K562 (cell line): ENCODE data around the gene SMG6. TPM values are rescaled to one million over a fixed set of nuclear protein-coding genes. Genes with fewer than 3 reads are reported as not detected.

Source experiments
- ATAC-seq: fragments of 200-7000 bp; cut with Tn5 transposase; 3 replicates; pipeline ENCODE4 v1.9.1; 2020; ENCODE audit warnings: moderate library complexity
- BruUV-seq: library from RNA; stranded (reverse); fragments of 400-500 nt; replicated peaks from 2 replicates; lab custom pipeline; 2021; lab: Mats Ljungman, UMichigan
- CTCF ChIA-PET: fragments of 300-600 bp; formaldehyde crosslinking; extraction: SDS; loops from one replicate; lab custom pipeline; 2021; ENCODE audit warnings: low intra/inter-chr PET ratio; lab: Yijun Ruan, JAX
- POLR2A ChIA-PET: fragments of 300-600, 350-650 bp; sonication (Branson Sonifier 250); formaldehyde crosslinking; extraction: SDS; loops from one replicate; lab custom pipeline; 2021; ENCODE audit warnings: antibody characterized with exemption, inconsistent platforms; lab: Yijun Ruan, JAX
- DNase-seq, 4 experiments: peaks; one replicate each; pipeline versions ENCODE4 v3.0.0 to v3.0.0-alpha.2; 2011 to 2018; ENCODE audit warnings: low spot score in 3 of 4, mixed read lengths in 3 of 4; ENCODE audit errors: extremely low read depth in 1 of 4
- FAIRE-seq: peaks from 2 replicates; lab custom pipeline; 2011; peaks lifted over from hg19 to GRCh38; lab: Jason Lieb, UNC
- H2AFZ ChIP-seq: 2 replicates; pipeline ENCODE4 v1.6.0; 2011; ENCODE audit warnings: low read depth, low read length, control low read depth, inconsistent platforms
- H3K27ac ChIP-seq: fragments of 200-600 bp; 3 replicates; pipeline ENCODE4 v1.8.0; 2011; ENCODE audit warnings: low read depth, mild to moderate bottlenecking, control low read depth, inconsistent platforms, low read length, moderate library complexity, mixed read lengths; ENCODE audit errors: extremely low read depth
- H3K27me3 ChIP-seq, 2 experiments: fragments of 300-600 bp in 1 of 2; 2 replicates in 1 of 2; 3 replicates in 1 of 2; pipeline versions ENCODE4 v1.6.0 to v1.8.0; 2011; ENCODE audit warnings: inconsistent platforms in 2 of 2, low read length in 2 of 2, mild to moderate bottlenecking in 1 of 2, mixed read lengths in 1 of 2, moderate library complexity in 1 of 2; ENCODE audit not compliant: control insufficient read depth in 2 of 2, insufficient read depth in 2 of 2
- H3K36me3 ChIP-seq: fragments of 300-600 bp; 3 replicates; pipeline ENCODE4 v1.8.0; 2011; ENCODE audit warnings: mild to moderate bottlenecking, low read length, inconsistent platforms; ENCODE audit not compliant: control insufficient read depth, insufficient read depth
- H3K4me1 ChIP-seq, 2 experiments: fragments of 200-600 bp in 1 of 2; replicated peaks in 1 of 2; 2 replicates in 1 of 2; 3 replicates in 1 of 2; pipeline versions ENCODE4 v1.5.1 to v1.8.0; 2011; ENCODE audit warnings: inconsistent platforms in 2 of 2, low read length in 2 of 2, mild to moderate bottlenecking in 1 of 2, mixed read lengths in 1 of 2, moderate library complexity in 1 of 2; ENCODE audit not compliant: control insufficient read depth in 2 of 2, insufficient read depth in 2 of 2
- H3K4me2 ChIP-seq: 2 replicates; pipeline ENCODE4 v1.6.1; 2011; ENCODE audit warnings: low read length, control low read depth, inconsistent platforms, mixed read lengths; ENCODE audit not compliant: insufficient read depth
- H3K4me3 ChIP-seq: fragments of 200-600 bp; sonication (generic), shearing (Covaris generic); 2 replicates; pipeline ENCODE4 v1.5.1; 2016; ENCODE audit warnings: control low read depth, inconsistent platforms
- H3K79me2 ChIP-seq: fragments of 200-600 bp; 3 replicates; pipeline ENCODE4 v1.8.0; 2011; ENCODE audit warnings: low read length, inconsistent platforms; ENCODE audit not compliant: control insufficient read depth, insufficient read depth
- H3K9ac ChIP-seq, 2 experiments: 2 replicates each; pipeline versions ENCODE4 v1.6.0 to v1.6.1; 2011; ENCODE audit warnings: low read depth in 2 of 2, low read length in 2 of 2, control low read depth in 1 of 2, inconsistent platforms in 1 of 2, mild to moderate bottlenecking in 1 of 2, mixed read lengths in 1 of 2; ENCODE audit not compliant: insufficient read depth in 1 of 2
- H3K9me1 ChIP-seq: one replicate; pipeline ENCODE4 v1.6.0; 2011; ENCODE audit warnings: inconsistent platforms, mild to moderate bottlenecking, low read length, moderate library complexity; ENCODE audit not compliant: control insufficient read depth, insufficient read depth
- H3K9me3 ChIP-seq: replicated peaks from 2 replicates; pipeline ENCODE4 v1.5.1; 2011; ENCODE audit warnings: low read depth, low read length, inconsistent platforms; ENCODE audit not compliant: control insufficient read depth, insufficient read depth
- H4K20me1 ChIP-seq: replicated peaks from 2 replicates; pipeline ENCODE4 v1.6.1; 2011; ENCODE audit warnings: low read length, inconsistent platforms, mixed read lengths; ENCODE audit not compliant: control insufficient read depth, insufficient read depth
- ATF7 ChIP-seq: fragments of 450-650 bp; IDR thresholded peaks from 2 replicates; pipeline ENCODE4 v1.7.1; 2014; ENCODE audit warnings: mild to moderate bottlenecking, moderate library complexity
- TEAD1 ChIP-seq, 2 experiments: fragments of 450-650 bp in 1 of 2; sonication (generic) in 1 of 2; formaldehyde crosslinking; IDR thresholded peaks; 2 replicates each; pipeline versions ENCODE4 v1.4.0 to v1.8.0; 2020 to 2022; ENCODE audit warnings: mild to moderate bottlenecking in 2 of 2, missing genetic modification reagents in 1 of 2
- ZNF253 ChIP-seq: fragments of 250-450 bp; sonication (Bioruptor Pico); conservative IDR thresholded peaks from 2 replicates; pipeline ENCODE4 v1.6.1; 2021; ENCODE audit warnings: mild to moderate bottlenecking
- ZNF79 ChIP-seq: fragments of 250-450 bp; sonication (Bioruptor Pico); IDR thresholded peaks from 2 replicates; pipeline ENCODE4 v1.4.0; 2020; ENCODE audit warnings: low read depth, mild to moderate bottlenecking, moderate library complexity
- WGBS: fragments of 100-300 bp; shearing (Covaris generic); methylation state at CpG from one replicate; pipeline ENCODE4 v1.1.6; 2016; ENCODE audit warnings: low coverage, mixed read lengths; ENCODE audit not compliant: insufficient coverage; ENCODE audit errors: missing lambda C conversion rate; 5-methylcytosine and 5-hydroxymethylcytosine counted together
- in situ Hi-C: fragments of 300-500 bp; cut with MboI; formaldehyde crosslinking; loops from 4 replicates; pipeline ENCODE4 v1.15.0; 2018; ENCODE audit warnings: inconsistent platforms, mixed read lengths
- intact Hi-C: fragments of 100-400 bp; cut with micrococcal nuclease; formaldehyde crosslinking; loops from 2 replicates; pipeline ENCODE4 v1.14.2; 2022
- polyA plus RNA-seq, 8 experiments: library from polyadenylated mRNA; depleted of rRNA in 4 of 8; stranded (reverse) in 5 of 8; unstranded in 3 of 8; fragments of >200 nt; fragmentation: Nextera tagmentation in 2 of 8; fragmentation: Illumina TruSeq in 1 of 8; extraction: Ambion mirVana in 2 of 8; extraction: Trizol in 1 of 8; gene quantifications; 2 replicates each; pipeline versions ENCODE4 v1.2.1 to v1.2.3, GENCODE V29; 2011 to 2014; ENCODE audit warnings: inconsistent platforms in 1 of 8, missing spikeins in 1 of 8
- total RNA-seq, 7 experiments: library from RNA; depleted of rRNA in 6 of 7; stranded (reverse); fragments of >200 nt in 6 of 7; fragmentation: Illumina TruSeq in 2 of 7; extraction: Trizol in 2 of 7; gene quantifications; 2 replicates each; pipeline versions ENCODE4 v1.2.1 to v1.2.3, GENCODE V29; 2011 to 2021; ENCODE audit warnings: low replicate concordance in 1 of 7
- TF ChIP-seq, protein P1 (sequence below): sonication (generic); formaldehyde crosslinking; IDR thresholded peaks from 2 replicates; pipeline ENCODE4 v1.8.0; 2022; ENCODE audit warnings: missing genetic modification reagents, mild to moderate bottlenecking, borderline replicate concordance
- TF ChIP-seq, protein P2 (sequence below): fragments of 250-450 bp; sonication (Bioruptor Pico); IDR thresholded peaks from 2 replicates; pipeline ENCODE4 v1.4.0; 2020; ENCODE audit warnings: mild to moderate bottlenecking, moderate library complexity

Gene SMG6
- total and polyA plus RNA-seq, 9 of the 15 experiments (the other 6 are each of a cell fraction or from before 2014, with no cell fraction given), result 0.44 to 13.9 (median 6.0) TPM

DNA sequence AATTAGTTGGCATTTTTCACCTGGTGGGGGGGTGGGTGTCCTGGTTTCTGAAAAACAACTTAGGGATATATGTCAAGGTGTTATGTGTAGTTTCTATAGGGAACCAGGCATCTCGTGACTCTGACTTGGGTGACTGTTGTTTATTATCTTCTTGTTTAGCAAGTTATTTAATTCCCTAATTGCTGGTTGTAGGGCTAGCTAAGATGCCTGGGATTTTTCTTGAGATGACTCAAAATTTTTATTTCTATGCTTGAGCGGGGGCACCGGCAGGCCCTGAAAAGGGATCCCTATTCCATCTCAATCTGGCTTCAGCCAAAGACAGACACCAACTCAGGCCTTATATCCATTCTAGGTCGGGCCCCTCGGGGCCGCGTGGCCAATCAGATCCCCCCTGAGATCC is 270.4 kb downstream of the SMG6 start:
- Histone ChIP-seq H3K27me3 (no peaks in the 10 kb centered on the region), H4K20me1 (0 out of 2 replicates have a peak, but pooled peaks cover 2% of the 10 kb centered on the region), H3K27ac (no peak overlapping the region), H3K9me3 (no peaks in the 10 kb centered on the region), H3K36me3 (peaks cover 26% of the 10 kb centered on the region; the same call in 2 of the 3 replicates), H3K9me1 (no peaks in the 10 kb centered on the region), H3K4me3 (no peak overlapping the region), H3K4me2 (no peak overlapping the region), H3K4me1 (peaks cover 5 to 17% of the 10 kb centered on the region in 2 experiments; a peak in 4 of 5 replicates), H3K79me2 (peaks cover 16% of the 10 kb centered on the region), H2AFZ (no peak overlapping the region), H3K9ac (no peak overlapping the region)
- DNase-seq, result no peak
- WGBS, result 79% methylated on average over 7 of the region's 7 CpGs
- ATAC-seq, result no peak
- ChIA-PET CTCF (no interaction called here), POLR2A (interaction anchor here (0.7 kb wide), 1 partner anchor 419 kb away, joined by 3 read pairs; no protein-coding TSS in a partner anchor)
- in situ Hi-C loops (loop anchor here (5.0 to 10.0 kb wide), 2 partner anchors 126 to 318 kb away; partner anchors contain the start of gene TLCD2), intact Hi-C loops (loop anchor here (5.0 kb wide), 1 partner anchor 316 kb away; no protein-coding TSS in a partner anchor)
- no TSS peak for BruUV-seq
- TF ChIP-seq TEAD1 (CRISPR knock-in tag; IDR thresholded peaks at IDR 0.05), result no peak
- TF ChIP-seq, protein P1, sequence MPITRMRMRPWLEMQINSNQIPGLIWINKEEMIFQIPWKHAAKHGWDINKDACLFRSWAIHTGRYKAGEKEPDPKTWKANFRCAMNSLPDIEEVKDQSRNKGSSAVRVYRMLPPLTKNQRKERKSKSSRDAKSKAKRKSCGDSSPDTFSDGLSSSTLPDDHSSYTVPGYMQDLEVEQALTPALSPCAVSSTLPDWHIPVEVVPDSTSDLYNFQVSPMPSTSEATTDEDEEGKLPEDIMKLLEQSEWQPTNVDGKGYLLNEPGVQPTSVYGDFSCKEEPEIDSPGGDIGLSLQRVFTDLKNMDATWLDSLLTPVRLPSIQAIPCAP (CRISPR knock-in tag), result no peak
- no peak for TF ChIP-seq ATF7
- no peak for TF ChIP-seq ZNF79 (CRISPR knock-in tag)
- TF ChIP-seq, protein P2, sequence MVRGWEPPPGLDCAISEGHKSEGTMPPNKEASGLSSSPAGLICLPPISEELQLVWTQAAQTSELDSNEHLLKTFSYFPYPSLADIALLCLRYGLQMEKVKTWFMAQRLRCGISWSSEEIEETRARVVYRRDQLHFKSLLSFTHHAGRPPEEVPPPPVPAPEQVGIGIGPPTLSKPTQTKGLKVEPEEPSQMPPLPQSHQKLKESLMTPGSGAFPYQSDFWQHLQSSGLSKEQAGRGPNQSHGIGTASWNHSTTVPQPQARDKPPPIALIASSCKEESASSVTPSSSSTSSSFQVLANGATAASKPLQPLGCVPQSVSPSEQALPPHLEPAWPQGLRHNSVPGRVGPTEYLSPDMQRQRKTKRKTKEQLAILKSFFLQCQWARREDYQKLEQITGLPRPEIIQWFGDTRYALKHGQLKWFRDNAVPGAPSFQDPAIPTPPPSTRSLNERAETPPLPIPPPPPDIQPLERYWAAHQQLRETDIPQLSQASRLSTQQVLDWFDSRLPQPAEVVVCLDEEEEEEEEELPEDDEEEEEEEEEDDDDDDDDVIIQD (CRISPR knock-in tag), result no peak
- no peak for TF ChIP-seq ZNF253 (CRISPR knock-in tag)
- FAIRE-seq, result no peak
